Peyer's patch (tissue), 4 donors: ENCODE data around the gene NCKAP5. TPM values are rescaled to one million over a fixed set of nuclear protein-coding genes. Genes with fewer than 3 reads are reported as not detected.
"Not testable (repeated sequence)": the region's sequence is repeated elsewhere in the genome, so short reads cannot be mapped to it uniquely, and the experiment has no call there.

Experiments used
- DNase-seq, 3 donors: peaks; one replicate each; pipeline ENCODE4 v3.0.0-alpha.2; 2017 to 2019
- H3K27ac ChIP-seq, 4 donors: fragments of 200-600 bp; sonication (generic); one replicate each; pipeline ENCODE4 v1.5.1; 2016 to 2019
- H3K27me3 ChIP-seq, 2 donors: fragments of 200-600 bp; sonication (generic); one replicate each; pipeline ENCODE4 v1.5.1; 2019
- H3K36me3 ChIP-seq, 3 donors: fragments of 200-600 bp; sonication (generic); one replicate each; pipeline ENCODE4 v1.5.1; 2016 to 2019
- H3K4me1 ChIP-seq, 4 donors: fragments of 200-600 bp; sonication (generic); one replicate each; pipeline ENCODE4 v1.5.1; 2016 to 2019
- H3K4me3 ChIP-seq, 4 donors: fragments of 200-600 bp; sonication (generic); 1 replicate in 3 of 4; 2 replicates in 1 of 4; pipeline ENCODE4 v1.5.1; 2016 to 2019; ENCODE audit warnings: mild to moderate bottlenecking in 1 of 4
- H3K9me3 ChIP-seq, 4 donors: fragments of 200-600 bp; sonication (generic); one replicate each; pipeline ENCODE4 v1.5.1; 2016 to 2019; ENCODE audit warnings: mild to moderate bottlenecking in 1 of 4
- POLR2A ChIP-seq, 2 donors: fragments of 450-650 bp; IDR thresholded peaks; one replicate each; pipeline ENCODE4 v1.5.1; 2017; ENCODE audit warnings: antibody characterized with exemption in 2 of 2, mild to moderate bottlenecking in 2 of 2, moderate library complexity in 2 of 2
- total RNA-seq, 4 donors: library from RNA; depleted of rRNA; stranded (reverse); fragments of >200 nt; gene quantifications; one replicate each; pipeline ENCODE4 v1.1.0, GENCODE V29; 2016
- TF ChIP-seq, protein P1 (sequence below), 6 experiments: fragments of 450-650 bp in 4 of 6; fragments of 200-600 bp in 2 of 6; sonication (generic) in 1 of 6; IDR thresholded peaks; one replicate each; pipeline ENCODE4 v1.5.1; 2017 to 2019; ENCODE audit warnings: antibody characterized with exemption in 6 of 6, mild to moderate bottlenecking in 3 of 6, moderate library complexity in 1 of 6

The NCKAP5 gene
- total RNA-seq, 4 donors from 2014 or later: 9.1 to 28.5 (median 22.5) TPM

DNA sequence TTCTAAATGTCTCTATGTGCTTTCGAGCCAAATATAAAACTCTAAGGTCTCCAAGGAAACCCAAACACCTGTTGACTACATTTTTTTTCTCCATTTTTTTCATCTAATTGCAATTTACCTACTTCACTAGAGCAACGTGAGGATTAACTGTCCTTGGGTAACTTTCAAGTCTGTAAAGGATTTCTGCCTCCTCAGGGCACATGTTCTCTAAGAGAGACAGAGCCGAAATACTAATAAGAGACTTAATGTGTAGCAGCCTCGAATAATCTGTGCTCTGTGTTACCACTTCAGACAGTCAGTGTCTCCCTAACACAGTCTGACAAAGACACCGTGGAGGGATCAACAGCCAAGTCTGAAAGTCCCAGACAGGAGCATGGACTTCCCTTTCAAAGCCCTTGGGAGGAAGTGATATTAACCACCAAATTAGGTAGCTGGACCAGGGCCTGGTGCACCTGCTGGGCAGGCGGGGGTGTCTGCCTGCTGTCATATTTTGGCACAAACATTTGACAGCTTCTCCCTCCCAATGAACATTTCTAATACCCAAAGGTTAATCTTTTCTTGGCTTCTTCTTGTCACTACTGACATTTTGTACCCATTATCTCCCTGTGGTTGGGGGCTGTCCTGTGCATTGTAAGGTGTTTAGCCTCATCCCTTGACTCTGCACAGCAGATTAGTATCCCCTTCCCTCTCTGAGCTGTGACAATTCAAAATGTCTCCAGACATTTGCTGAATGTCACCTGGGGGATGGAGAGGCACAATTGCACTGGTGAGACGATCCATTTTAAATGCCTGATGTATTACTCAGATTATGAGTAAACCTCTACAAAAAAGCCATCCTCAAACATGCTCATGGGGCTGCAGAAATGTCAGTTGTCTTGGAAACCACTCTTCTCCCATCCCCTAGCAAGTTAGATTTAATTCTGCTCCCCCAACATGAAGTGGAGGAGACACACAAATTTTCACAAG, 852.6 kb downstream of the NCKAP5 start:
- Histone ChIP-seq H3K4me1 (no peaks in the 10 kb centered on the region), H3K27ac (no peak overlapping the region), H3K4me3 (no peak overlapping the region), H3K36me3 (no peaks in the 10 kb centered on the region), H3K9me3 (no peaks in the 10 kb centered on the region), H3K27me3 (no peaks in the 10 kb centered on the region)
- DNase-seq: no peak
- TF ChIP-seq POLR2A (IDR thresholded peaks at IDR 0.05): no peak
- TF ChIP-seq, protein P1, sequence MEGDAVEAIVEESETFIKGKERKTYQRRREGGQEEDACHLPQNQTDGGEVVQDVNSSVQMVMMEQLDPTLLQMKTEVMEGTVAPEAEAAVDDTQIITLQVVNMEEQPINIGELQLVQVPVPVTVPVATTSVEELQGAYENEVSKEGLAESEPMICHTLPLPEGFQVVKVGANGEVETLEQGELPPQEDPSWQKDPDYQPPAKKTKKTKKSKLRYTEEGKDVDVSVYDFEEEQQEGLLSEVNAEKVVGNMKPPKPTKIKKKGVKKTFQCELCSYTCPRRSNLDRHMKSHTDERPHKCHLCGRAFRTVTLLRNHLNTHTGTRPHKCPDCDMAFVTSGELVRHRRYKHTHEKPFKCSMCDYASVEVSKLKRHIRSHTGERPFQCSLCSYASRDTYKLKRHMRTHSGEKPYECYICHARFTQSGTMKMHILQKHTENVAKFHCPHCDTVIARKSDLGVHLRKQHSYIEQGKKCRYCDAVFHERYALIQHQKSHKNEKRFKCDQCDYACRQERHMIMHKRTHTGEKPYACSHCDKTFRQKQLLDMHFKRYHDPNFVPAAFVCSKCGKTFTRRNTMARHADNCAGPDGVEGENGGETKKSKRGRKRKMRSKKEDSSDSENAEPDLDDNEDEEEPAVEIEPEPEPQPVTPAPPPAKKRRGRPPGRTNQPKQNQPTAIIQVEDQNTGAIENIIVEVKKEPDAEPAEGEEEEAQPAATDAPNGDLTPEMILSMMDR (IDR thresholded peaks at IDR 0.05): no peak

- Histone ChIP-seq H3K36me3 (no peaks in the 10 kb centered on the region), H3K9me3 (no peaks in the 10 kb centered on the region), H3K27me3 (no peaks in the 10 kb centered on the region), H3K4me1 (no peaks in the 10 kb centered on the region), H3K4me3 (no peak overlapping the region), H3K27ac (no peak overlapping the region)
- TF ChIP-seq, protein P1 (IDR thresholded peaks at IDR 0.05): no peak
- no peak for TF ChIP-seq POLR2A (IDR thresholded peaks at IDR 0.05)
- DNase-seq: no peak
Measured at GRCh38 chr2:132703396-132703795, 864.9 kb downstream of the NCKAP5 start.

- no peak for DNase-seq
- H3K27ac ChIP-seq: no peak overlapping the region
- no peaks in the 10 kb centered on the region for H3K36me3 ChIP-seq
- H3K27me3 ChIP-seq: no peaks in the 10 kb centered on the region
- no peaks in the 10 kb centered on the region for H3K4me1 ChIP-seq
- H3K4me3 ChIP-seq: no peak overlapping the region
- H3K9me3 ChIP-seq: no peaks in the 10 kb centered on the region
- TF ChIP-seq, protein P1 (IDR thresholded peaks at IDR 0.05): no peak
- TF ChIP-seq POLR2A (IDR thresholded peaks at IDR 0.05): no peak
Measured at GRCh38 chr2:132701810-132702209, 866.5 kb downstream of the NCKAP5 start.

GRCh38 chr2:132699802-132700201, 868.5 kb downstream of the NCKAP5 start:
- not testable (repeated sequence) for H3K9me3 ChIP-seq, H3K36me3 ChIP-seq, H3K4me3 ChIP-seq, H3K4me1 ChIP-seq, H3K27ac ChIP-seq, DNase-seq, H3K27me3 ChIP-seq

DNA sequence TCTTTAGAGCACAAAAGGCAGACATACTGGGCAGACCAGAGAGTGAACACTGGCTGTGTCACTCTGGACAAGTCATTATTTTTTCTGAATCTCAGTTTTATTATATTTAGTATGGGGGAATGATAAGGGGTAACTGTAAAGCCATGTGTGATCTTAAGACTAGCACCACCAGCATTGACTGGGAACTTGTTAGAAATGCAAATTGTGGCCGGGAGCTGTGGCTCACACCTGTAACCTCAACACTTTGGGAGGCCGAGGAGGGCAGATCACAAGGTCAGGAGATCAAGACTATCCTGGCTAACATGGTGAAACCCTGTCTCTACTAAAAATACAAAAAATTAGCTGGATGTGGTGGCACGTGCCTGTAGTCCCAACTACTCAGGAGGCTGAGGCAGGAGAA, 869.9 kb downstream of the NCKAP5 start:
- not testable (repeated sequence) for H3K9me3 ChIP-seq, H3K27ac ChIP-seq, DNase-seq, H3K27me3 ChIP-seq, H3K4me1 ChIP-seq, H3K4me3 ChIP-seq, H3K36me3 ChIP-seq

- TF ChIP-seq POLR2A (IDR thresholded peaks at IDR 0.05): no peak
- TF ChIP-seq, protein P1 (IDR thresholded peaks at IDR 0.05): no peak
- Histone ChIP-seq H3K9me3 (no peaks in the 10 kb centered on the region), H3K4me3 (no peak overlapping the region), H3K4me1 (no peaks in the 10 kb centered on the region), H3K27ac (no peak overlapping the region), H3K27me3 (no peaks in the 10 kb centered on the region), H3K36me3 (no peaks in the 10 kb centered on the region)
- no peak for DNase-seq
Measured at GRCh38 chr2:132697556-132698205, 870.6 kb downstream of the NCKAP5 start.
